Aorta (tissue), 5 donors: ENCODE results near the gene SENP5. TPM values are rescaled to one million over a fixed set of nuclear protein-coding genes. Genes with fewer than 3 reads are reported as not detected.
"Not testable (repeated sequence)": the region's sequence is repeated elsewhere in the genome, so short reads cannot be mapped to it uniquely, and the experiment has no call there.

Experiments
- ATAC-seq: fragments of 200-7000 bp; cut with Tn5 transposase; one replicate; pipeline ENCODE4 v1.9.1; 2022; ENCODE audit warnings: moderate library complexity; ENCODE audit not compliant: low FRiP score
- DNase-seq, 2 donors: peaks; one replicate each; pipeline ENCODE4 v3.0.0-alpha.2; 2020
- H3K27ac ChIP-seq, 2 donors: one replicate each; pipeline ENCODE4 v1.5.1; 2013; ENCODE audit warnings: low read length in 2 of 2, mild to moderate bottlenecking in 2 of 2, moderate library complexity in 2 of 2, control low read depth in 1 of 2, inconsistent platforms in 1 of 2, low read depth in 1 of 2
- H3K27me3 ChIP-seq, 2 donors: one replicate each; pipeline ENCODE4 v1.6.1; 2013; ENCODE audit warnings: control low read depth in 1 of 2, low read length in 1 of 2, mild to moderate bottlenecking in 1 of 2, moderate library complexity in 1 of 2; ENCODE audit not compliant: insufficient read depth in 2 of 2, control insufficient read depth in 1 of 2
- H3K36me3 ChIP-seq, 2 donors: one replicate each; pipeline ENCODE4 v1.6.1; 2013; ENCODE audit warnings: control low read depth in 1 of 2, low read length in 1 of 2, mild to moderate bottlenecking in 1 of 2; ENCODE audit not compliant: insufficient read depth in 2 of 2, control insufficient read depth in 1 of 2
- H3K4me1 ChIP-seq, 2 donors: one replicate each; pipeline ENCODE4 v1.6.1; 2013; ENCODE audit warnings: low read length in 2 of 2, control low read depth in 1 of 2, mild to moderate bottlenecking in 1 of 2, moderate library complexity in 1 of 2; ENCODE audit not compliant: insufficient read depth in 2 of 2, control insufficient read depth in 1 of 2
- H3K4me3 ChIP-seq, 2 donors: one replicate each; pipeline ENCODE4 v1.5.1; 2013; ENCODE audit warnings: low read length in 2 of 2, control low read depth in 1 of 2, mild to moderate bottlenecking in 1 of 2
- H3K9me3 ChIP-seq: one replicate; pipeline ENCODE4 v1.6.1; 2013; ENCODE audit warnings: mild to moderate bottlenecking, low read length; ENCODE audit not compliant: control insufficient read depth
- WGBS, 2 donors: extraction: QIAGEN DNeasy Blood & Tissue Kit; methylation state at CpG; one replicate each; pipeline ENCODE4 v1.1.7; 2013; 5-methylcytosine and 5-hydroxymethylcytosine counted together
- intact Hi-C, 2 donors: fragments of 100-400 bp; cut with DNase I; formaldehyde crosslinking; loops; one replicate each; pipeline versions ENCODE4 v1.14.2 to v1.15.0; 2022
- polyA plus RNA-seq, 2 donors: library from polyadenylated mRNA; stranded (reverse); fragments of 200-250 nt; gene quantifications; one replicate each; pipeline ENCODE4 v1.2.3, GENCODE V29; 2013
- total RNA-seq, 2 donors: library from RNA; stranded (reverse); fragmentation: NEBNext Ultra II Directional; extraction: Animal tissue kit (Norgen Biotek cat#: 25700); gene quantifications; one replicate each; pipeline ENCODE4 v1.2.1, GENCODE V29; 2021
- donor health status: healthy with polysubstance abuse.
- donor health status: Bipolar disorder and iron deficiency.
- donor health status: DM: no; HTN: no; CAD: no.
- donor health status: DM: no; HTN: no; CAD: no.
- donor health status: DM: yes; HTN: yes; CAD: no.

The SENP5 gene
- total and polyA plus RNA-seq, 4 donors = 4.9 to 42.8 (median 26.5) TPM

DNA sequence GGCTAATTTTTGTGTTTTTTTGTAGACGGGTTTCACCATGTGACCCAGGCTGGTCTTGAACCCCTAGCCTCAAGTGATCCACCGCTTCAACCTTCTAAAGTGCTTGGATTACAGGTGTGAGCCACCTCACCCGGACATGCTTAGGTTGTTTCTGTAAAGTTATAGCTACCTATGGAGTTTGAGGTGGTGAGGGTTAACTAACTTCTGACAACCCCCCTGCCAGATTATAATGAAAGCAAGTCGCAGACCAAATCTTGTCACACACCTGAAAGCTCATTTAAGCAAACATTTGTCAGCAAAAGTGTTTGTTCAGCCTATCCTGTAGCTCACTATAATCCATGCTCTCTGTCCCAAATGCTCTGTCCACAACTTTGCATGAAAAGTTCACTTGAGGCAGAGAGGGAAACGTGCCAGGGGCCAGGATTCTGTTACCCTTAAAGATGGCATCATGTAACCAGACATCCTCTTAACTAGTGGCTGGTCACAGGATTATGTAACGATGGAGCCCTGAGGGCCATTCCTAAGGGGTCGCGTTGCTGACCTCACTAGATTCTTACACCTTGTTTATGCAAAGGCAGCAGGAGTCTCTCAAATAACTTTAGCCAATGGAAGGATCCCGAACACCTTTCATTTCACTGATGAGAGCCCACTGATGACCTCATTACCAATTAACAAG lies 24.1 kb upstream of the SENP5 start:
- Histone ChIP-seq H3K27me3 (no peaks in the 10 kb centered on the region), H3K27ac (no peak overlapping the region)
- 76 to 79% methylated on average over 9 of the region's 9 CpGs for WGBS, 2 donors

DNA sequence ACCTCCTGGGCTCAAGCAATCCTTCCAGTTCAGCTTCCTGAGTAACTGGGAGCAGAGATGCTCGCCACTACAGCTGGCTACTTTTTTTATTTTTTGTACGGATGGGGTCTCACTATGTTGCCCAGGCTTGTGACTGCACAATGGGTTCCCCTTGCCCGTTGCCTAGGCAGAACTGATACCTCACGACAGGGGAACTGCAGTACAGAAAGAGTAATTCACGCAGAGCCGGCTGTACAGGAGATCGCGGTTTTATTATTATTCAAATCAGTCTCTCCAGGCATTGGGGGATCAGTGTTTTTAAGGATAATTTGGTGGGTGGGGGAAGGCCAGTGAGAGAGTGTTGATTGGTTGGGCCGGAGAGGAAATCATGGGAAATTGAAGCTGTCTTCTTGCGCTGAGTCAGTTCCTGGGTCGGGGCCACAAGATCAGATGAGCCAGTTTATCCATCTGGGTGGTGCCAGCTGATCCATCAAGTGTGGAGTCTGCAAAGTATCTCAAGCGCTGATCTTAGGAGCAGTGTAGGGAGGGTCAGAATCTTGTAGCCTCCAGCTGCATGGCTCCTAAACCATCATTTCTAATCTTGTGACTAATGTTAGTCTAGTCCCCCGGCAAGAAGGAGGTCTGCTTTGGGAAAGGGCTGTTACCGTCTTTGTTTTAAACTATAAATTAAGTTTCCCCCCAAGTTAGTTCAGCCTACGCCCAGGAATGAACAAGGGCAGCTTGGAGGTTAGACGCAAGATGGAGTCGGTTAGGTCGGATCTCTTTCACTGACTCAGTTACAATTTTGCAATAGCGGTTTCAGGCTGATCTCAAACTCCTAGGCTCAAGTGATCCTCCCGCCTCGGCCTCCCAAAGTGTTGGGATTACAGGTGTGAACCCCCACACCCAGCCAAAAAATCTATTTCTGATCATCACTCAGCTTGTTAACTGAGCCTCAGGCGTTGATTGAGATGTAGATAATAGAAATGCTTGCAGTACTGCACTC lies 23.2 kb upstream of the SENP5 start:
- WGBS, 2 donors = 86 to 87% methylated on average over 20 of the region's 22 CpGs
- H3K27me3 ChIP-seq, H3K36me3 ChIP-seq, H3K4me1 ChIP-seq, ATAC-seq, H3K9me3 ChIP-seq, H3K27ac ChIP-seq, intact Hi-C loops, DNase-seq, H3K4me3 ChIP-seq: not testable (repeated sequence)

More for the DNA sequence above, 24.1 kb upstream of the SENP5 start:
- ATAC-seq = no peak
- Histone ChIP-seq H3K9me3 (no peaks in the 10 kb centered on the region), H3K4me3 (no peak overlapping the region), H3K4me1 (no peaks in the 10 kb centered on the region), H3K36me3 (no peaks in the 10 kb centered on the region)
- DNase-seq = no peak
- intact Hi-C loops = no loop called here

DNA sequence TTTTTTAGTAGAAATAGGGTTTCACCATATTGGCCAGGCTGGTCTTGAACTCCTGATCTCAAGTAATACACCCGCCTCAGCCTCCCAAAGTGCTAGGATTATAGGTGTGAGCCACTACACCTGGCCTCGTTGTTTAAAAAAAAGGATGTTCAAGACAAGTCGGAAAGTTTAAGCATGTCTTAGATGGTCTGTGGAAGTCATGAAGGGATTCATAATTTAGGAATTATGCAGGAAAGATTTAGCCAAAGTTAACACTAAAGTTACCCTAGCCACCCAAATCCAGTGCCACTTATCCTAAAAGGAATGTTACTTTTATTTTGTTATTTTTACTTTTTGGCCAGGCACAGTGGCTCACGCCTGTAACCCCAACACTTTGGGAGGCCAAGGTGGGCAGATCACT lies 19.3 kb upstream of the SENP5 start:
- H3K27me3 ChIP-seq, H3K4me3 ChIP-seq, ATAC-seq, H3K4me1 ChIP-seq, H3K9me3 ChIP-seq, H3K36me3 ChIP-seq, DNase-seq, intact Hi-C loops, H3K27ac ChIP-seq: not testable (repeated sequence)
- 83 to 85% methylated on average over 4 of the region's 4 CpGs for WGBS, 2 donors

DNA sequence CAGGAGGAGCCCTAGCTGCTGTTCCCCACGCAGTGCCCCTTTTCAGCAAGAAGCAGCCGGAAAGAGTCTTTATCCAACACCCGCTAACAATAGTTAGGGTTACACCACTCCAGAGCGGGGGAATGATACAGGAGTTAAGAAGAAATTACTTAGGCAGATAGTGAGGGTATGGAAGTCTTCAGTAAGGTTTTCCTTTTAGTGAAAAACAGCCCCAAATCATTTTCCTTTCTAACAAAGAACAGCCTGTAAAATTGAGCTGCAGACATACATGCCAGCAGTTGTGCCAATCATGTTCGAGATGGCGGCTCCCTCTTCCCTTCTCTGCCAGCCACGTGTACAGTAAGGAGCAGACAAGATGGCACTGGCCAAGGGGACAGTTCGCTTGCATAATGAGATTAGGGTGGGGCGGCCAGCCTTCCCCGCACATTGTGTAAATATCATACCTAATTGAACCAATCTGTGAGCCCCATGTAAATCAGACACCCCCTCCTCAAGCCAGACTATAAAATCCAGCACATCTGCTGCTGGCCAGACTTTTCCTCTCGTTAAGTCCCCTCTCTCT lies 18.5 kb upstream of the SENP5 start:
- intact Hi-C loops = no loop called here
- DNase-seq (no peak), ATAC-seq (no peak)
- no peaks in the 10 kb centered on the region for H3K4me1 ChIP-seq
- WGBS, 2 donors = 75 to 82% methylated on average over 11 of the region's 11 CpGs
- no peaks in the 10 kb centered on the region for H3K9me3 ChIP-seq
- no peaks in the 10 kb centered on the region for H3K36me3 ChIP-seq
- no peaks in the 10 kb centered on the region for H3K27me3 ChIP-seq
- H3K4me3 ChIP-seq = no peak overlapping the region
- H3K27ac ChIP-seq = no peak overlapping the region

DNA sequence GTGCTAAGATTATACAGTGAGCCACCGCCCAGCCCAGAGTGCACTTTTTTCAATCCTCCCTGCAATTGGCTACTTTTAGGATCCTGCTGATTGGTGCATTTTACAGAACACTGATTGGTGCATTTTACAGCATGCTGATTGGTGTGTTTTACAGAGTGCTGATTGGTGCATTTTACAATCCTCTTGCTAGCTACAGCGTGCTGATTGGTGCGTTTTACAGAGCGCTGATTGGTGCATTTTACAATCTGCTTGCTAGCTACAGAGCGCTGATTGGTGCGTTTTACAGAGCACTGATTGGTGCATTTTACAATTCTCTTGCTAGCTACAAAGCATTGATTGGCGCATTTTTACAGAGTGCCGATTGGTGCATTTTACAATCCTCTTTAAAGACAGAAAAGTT lies 4.7 kb upstream of the SENP5 start:
- H3K27ac ChIP-seq, ATAC-seq, DNase-seq, H3K4me3 ChIP-seq, H3K4me1 ChIP-seq, intact Hi-C loops, H3K36me3 ChIP-seq, H3K27me3 ChIP-seq, H3K9me3 ChIP-seq: not testable (repeated sequence)
- 94 to 95% methylated on average over 8 of the region's 8 CpGs for WGBS, 2 donors

DNA sequence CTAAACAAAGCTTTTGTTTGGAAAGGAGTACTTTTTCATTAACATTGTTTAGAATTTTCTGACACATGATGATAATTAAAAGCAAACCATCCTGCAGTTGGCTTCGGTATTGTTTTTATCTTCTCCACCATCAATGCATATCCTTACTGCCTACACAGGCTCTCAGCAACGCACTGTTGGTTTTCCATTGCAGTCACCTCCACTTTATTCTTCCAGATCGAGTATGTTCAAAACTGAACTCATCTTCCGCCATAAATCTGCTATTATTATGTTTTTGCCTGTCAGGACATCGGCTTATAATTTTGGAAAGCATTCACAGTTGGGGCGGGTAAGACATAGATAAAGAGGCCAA lies 589 bp upstream of the SENP5 start:
- Histone ChIP-seq H3K4me1 (no peaks in the 10 kb centered on the region), H3K27ac (peak overlapping the region; percentile 23 to 89), H3K27me3 (no peaks in the 10 kb centered on the region), H3K9me3 (no peaks in the 10 kb centered on the region), H3K4me3 (peak overlapping the region; percentile 17 to 75), H3K36me3 (no peaks in the 10 kb centered on the region)
- ATAC-seq (peak; percentile 3), DNase-seq (no peak)
- WGBS, 2 donors = 37 to 44% methylated on average over 6 of the region's 6 CpGs
- intact Hi-C loops = loop anchor here in 1 of 2 donors (5.0 kb wide), 1 partner anchor 75 kb away; the partner anchor contains the start of gene NCBP2

DNA sequence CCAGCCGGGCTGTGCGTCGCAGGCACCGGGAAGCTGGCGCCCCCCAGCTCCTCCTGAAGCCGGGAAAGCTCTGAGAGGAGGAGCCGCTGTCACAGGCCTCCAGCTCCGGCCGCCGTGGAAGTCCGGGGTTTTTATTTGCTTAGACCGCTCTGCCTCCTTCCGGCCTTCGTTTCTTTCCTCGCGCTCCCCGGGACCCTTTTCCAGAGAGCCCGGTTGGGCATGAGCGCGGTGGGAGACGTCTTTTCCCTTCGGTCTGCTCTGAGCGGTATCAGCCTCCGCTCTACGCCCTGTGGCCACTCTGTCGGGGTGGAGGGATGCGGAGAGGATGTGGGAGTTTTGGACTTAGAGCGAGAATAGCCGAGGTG lies 559 bp downstream of the SENP5 start:
- intact Hi-C loops = loop anchor here in 1 of 2 donors (5.0 kb wide), 1 partner anchor 74 kb away; the partner anchor contains the start of gene NCBP2
- ATAC-seq = peak; percentile 2
- Histone ChIP-seq H3K9me3 (no peaks in the 10 kb centered on the region), H3K36me3 (no peaks in the 10 kb centered on the region), H3K4me1 (no peaks in the 10 kb centered on the region), H3K27me3 (no peaks in the 10 kb centered on the region), H3K4me3 (peak overlapping the region; percentile 80 to 98), H3K27ac (peak overlapping the region; percentile 16 to 92)
- WGBS, 2 donors = 0 to 1% methylated on average over 27 to 29 of the region's 29 CpGs
- DNase-seq = peak; percentile 41 to 79

DNA sequence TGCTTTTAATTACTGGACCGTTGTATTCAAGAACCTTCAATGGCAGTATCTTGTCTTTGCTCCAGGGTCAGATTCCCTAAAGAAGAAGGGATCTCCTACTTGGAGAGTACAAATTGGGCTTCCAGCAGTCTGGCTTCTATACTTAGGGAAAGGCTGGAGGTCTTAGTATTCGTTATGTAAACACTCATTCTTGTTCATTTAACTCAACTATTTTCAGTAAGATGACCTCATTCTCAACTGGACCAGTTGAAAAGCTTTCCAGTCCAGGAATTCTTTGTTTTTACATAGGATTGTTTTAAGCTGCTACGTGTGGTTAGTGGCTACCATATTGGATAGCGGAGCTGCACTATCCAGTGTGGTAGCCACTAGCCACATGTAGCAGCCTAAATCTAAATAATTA lies 4.6 kb downstream of the SENP5 start:
- Histone ChIP-seq H3K9me3 (no peaks in the 10 kb centered on the region), H3K27ac (no peak overlapping the region), H3K36me3 (no peaks in the 10 kb centered on the region), H3K4me3 (no peak overlapping the region), H3K27me3 (no peaks in the 10 kb centered on the region), H3K4me1 (no peaks in the 10 kb centered on the region)
- intact Hi-C loops = no loop called here
- 44 to 47% methylated on average over 4 of the region's 4 CpGs for WGBS, 2 donors
- ATAC-seq (no peak), DNase-seq (no peak)
